Fibroblast of skin of abdomen (primary cell): ENCODE results near the gene PKNOX2.
A peak's percentile ranks its signal among the peaks of the same experiment; 100 is the strongest.

Experiments
- DNase-seq: peaks from one replicate; pipeline ENCODE4 v3.0.0-alpha.2; 2013

PKNOX2 gene

GRCh38 chr11:125236072-125236825 is 71.7 kb downstream of the PKNOX2 start:
- DNase-seq: no peak

GRCh38 chr11:125239585-125240560 is 75.3 kb downstream of the PKNOX2 start:
- no peak for DNase-seq

GRCh38 chr11:125241104-125241503 is 76.6 kb downstream of the PKNOX2 start:
- no peak for DNase-seq

- DNase-seq: no peak
These were observed 77.7 kb downstream of the PKNOX2 start for GRCh38 chr11:125242141-125242775.

- no peak for DNase-seq
These were observed 79.6 kb downstream of the PKNOX2 start for GRCh38 chr11:125244166-125244565.

- DNase-seq: no peak
These were observed 80.7 kb downstream of the PKNOX2 start for GRCh38 chr11:125245299-125245698.

- no peak for DNase-seq
These were observed 82.9 kb downstream of the PKNOX2 start for GRCh38 chr11:125247431-125247830.

GRCh38 chr11:125250318-125251213 is 86.0 kb downstream of the PKNOX2 start:
- no peak for DNase-seq

- DNase-seq: no peak
These were observed 86.6 kb downstream of the PKNOX2 start for GRCh38 chr11:125251214-125251545.

GRCh38 chr11:125251956-125252355 is 87.4 kb downstream of the PKNOX2 start:
- DNase-seq: no peak

GRCh38 chr11:125253289-125253688 is 88.7 kb downstream of the PKNOX2 start:
- no peak for DNase-seq

- DNase-seq: no peak
These were observed 89.4 kb downstream of the PKNOX2 start for GRCh38 chr11:125253795-125254525.

GRCh38 chr11:125256541-125257189 is 92.1 kb downstream of the PKNOX2 start:
- peak; percentile 17 for DNase-seq

- DNase-seq: no peak
These were observed 92.6 kb downstream of the PKNOX2 start for GRCh38 chr11:125257190-125257579.

GRCh38 chr11:125257751-125258150 is 93.2 kb downstream of the PKNOX2 start:
- DNase-seq: no peak

GRCh38 chr11:125258291-125259032 is 93.9 kb downstream of the PKNOX2 start:
- no peak for DNase-seq

GRCh38 chr11:125261588-125261987 is 97.0 kb downstream of the PKNOX2 start:
- no peak for DNase-seq

- DNase-seq: no peak
These were observed 97.8 kb downstream of the PKNOX2 start for GRCh38 chr11:125262194-125262829.

GRCh38 chr11:125262830-125263218 is 98.3 kb downstream of the PKNOX2 start:
- no peak for DNase-seq
